ENCODE measurements around the gene HMGB1. TPM values are rescaled to one million over a fixed set of nuclear protein-coding genes. Genes with fewer than 3 reads are reported as not detected.
"Not testable (repeated sequence)": the region's sequence is repeated elsewhere in the genome, so short reads cannot be mapped to it uniquely, and the experiment has no call there.

The HMGB1 gene
- total and polyA plus RNA-seq, 2 experiments from 2014 or later: 727 to 2,970 TPM

DNA sequence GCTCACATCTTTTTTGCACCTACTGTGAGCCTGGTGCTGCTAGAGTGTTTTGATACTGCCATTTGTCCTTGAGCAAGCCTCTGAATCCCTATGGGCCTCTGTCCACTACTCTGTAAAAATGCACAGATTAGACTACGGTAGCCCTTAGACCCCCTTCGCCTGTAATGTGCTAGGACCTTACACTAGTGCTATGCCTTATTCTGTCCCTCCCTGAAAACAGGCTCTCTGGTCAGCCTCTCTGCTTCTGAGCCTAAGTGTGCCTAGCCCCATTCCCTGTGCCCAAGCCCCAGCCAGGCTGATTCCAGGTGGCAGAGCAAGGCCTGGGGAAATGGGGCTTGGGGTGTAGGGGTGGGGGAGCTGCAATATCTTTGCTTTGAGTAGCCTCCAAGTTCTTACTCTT, 10.7 kb downstream of the HMGB1 start (continued):
- TF ChIP-seq, protein P1, sequence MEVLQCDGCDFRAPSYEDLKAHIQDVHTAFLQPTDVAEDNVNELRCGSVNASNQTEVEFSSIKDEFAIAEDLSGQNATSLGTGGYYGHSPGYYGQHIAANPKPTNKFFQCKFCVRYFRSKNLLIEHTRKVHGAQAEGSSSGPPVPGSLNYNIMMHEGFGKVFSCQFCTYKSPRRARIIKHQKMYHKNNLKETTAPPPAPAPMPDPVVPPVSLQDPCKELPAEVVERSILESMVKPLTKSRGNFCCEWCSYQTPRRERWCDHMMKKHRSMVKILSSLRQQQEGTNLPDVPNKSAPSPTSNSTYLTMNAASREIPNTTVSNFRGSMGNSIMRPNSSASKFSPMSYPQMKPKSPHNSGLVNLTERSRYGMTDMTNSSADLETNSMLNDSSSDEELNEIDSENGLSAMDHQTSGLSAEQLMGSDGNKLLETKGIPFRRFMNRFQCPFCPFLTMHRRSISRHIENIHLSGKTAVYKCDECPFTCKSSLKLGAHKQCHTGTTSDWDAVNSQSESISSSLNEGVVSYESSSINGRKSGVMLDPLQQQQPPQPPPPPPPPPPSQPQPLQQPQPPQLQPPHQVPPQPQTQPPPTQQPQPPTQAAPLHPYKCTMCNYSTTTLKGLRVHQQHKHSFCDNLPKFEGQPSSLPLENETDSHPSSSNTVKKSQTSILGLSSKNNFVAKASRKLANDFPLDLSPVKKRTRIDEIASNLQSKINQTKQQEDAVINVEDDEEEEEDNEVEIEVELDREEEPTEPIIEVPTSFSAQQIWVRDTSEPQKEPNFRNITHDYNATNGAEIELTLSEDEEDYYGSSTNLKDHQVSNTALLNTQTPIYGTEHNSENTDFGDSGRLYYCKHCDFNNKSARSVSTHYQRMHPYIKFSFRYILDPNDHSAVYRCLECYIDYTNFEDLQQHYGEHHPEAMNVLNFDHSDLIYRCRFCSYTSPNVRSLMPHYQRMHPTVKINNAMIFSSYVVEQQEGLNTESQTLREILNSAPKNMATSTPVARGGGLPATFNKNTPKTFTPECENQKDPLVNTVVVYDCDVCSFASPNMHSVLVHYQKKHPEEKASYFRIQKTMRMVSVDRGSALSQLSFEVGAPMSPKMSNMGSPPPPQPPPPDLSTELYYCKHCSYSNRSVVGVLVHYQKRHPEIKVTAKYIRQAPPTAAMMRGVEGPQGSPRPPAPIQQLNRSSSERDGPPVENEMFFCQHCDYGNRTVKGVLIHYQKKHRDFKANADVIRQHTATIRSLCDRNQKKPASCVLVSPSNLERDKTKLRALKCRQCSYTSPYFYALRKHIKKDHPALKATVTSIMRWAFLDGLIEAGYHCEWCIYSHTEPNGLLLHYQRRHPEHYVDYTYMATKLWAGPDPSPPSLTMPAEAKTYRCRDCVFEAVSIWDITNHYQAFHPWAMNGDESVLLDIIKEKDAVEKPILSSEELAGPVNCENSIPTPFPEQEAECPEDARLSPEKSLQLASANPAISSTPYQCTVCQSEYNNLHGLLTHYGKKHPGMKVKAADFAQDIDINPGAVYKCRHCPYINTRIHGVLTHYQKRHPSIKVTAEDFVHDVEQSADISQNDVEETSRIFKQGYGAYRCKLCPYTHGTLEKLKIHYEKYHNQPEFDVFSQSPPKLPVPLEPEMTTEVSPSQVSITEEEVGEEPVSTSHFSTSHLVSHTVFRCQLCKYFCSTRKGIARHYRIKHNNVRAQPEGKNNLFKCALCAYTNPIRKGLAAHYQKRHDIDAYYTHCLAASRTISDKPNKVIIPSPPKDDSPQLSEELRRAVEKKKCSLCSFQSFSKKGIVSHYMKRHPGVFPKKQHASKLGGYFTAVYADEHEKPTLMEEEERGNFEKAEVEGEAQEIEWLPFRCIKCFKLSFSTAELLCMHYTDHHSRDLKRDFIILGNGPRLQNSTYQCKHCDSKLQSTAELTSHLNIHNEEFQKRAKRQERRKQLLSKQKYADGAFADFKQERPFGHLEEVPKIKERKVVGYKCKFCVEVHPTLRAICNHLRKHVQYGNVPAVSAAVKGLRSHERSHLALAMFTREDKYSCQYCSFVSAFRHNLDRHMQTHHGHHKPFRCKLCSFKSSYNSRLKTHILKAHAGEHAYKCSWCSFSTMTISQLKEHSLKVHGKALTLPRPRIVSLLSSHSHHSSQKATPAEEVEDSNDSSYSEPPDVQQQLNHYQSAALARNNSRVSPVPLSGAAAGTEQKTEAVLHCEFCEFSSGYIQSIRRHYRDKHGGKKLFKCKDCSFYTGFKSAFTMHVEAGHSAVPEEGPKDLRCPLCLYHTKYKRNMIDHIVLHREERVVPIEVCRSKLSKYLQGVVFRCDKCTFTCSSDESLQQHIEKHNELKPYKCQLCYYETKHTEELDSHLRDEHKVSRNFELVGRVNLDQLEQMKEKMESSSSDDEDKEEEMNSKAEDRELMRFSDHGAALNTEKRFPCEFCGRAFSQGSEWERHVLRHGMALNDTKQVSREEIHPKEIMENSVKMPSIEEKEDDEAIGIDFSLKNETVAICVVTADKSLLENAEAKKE (CRISPR knock-in tag; IDR thresholded peaks at IDR 0.05): no peak
- TF ChIP-seq EZH2phosphoT487 (IDR thresholded peaks at IDR 0.05; ENCODE audit: unreplicated experiment) (no peak), NANOG (IDR thresholded peaks at IDR 0.05; ENCODE audit: borderline replicate concordance) (no peak), CREB1 (CRISPR knock-in tag; IDR thresholded peaks at IDR 0.05; ENCODE audit: low read depth) (no peak)
- TF ChIP-seq, protein P2, sequence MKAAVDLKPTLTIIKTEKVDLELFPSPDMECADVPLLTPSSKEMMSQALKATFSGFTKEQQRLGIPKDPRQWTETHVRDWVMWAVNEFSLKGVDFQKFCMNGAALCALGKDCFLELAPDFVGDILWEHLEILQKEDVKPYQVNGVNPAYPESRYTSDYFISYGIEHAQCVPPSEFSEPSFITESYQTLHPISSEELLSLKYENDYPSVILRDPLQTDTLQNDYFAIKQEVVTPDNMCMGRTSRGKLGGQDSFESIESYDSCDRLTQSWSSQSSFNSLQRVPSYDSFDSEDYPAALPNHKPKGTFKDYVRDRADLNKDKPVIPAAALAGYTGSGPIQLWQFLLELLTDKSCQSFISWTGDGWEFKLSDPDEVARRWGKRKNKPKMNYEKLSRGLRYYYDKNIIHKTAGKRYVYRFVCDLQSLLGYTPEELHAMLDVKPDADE (IDR thresholded peaks at IDR 0.05): no peak

DNA sequence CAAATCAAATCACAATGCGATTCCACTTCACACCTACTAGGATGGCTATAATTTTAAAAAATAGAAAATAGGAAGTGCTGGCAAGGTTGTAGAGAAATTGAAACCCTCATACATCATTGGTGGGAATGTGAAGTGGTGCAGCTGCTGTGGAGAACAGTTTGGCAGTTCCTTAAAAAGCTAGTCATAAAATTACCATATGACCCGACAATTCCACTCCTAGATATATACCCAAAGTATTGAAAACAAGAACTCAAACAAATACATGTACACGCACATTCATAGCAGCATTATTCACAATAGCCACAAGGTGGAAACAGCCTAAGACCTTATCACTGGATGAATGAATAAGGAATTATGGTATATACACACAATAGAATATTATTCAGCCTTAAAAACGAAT, 12.0 kb downstream of the HMGB1 start:
- no peaks in the 10 kb centered on the region for H3K9me2 ChIP-seq (ENCODE audit: insufficient read depth)
- no peak for TF ChIP-seq STAT1 (IDR thresholded peaks at IDR 0.05; ENCODE audit: unreplicated experiment)
- TF ChIP-seq, protein P3, sequence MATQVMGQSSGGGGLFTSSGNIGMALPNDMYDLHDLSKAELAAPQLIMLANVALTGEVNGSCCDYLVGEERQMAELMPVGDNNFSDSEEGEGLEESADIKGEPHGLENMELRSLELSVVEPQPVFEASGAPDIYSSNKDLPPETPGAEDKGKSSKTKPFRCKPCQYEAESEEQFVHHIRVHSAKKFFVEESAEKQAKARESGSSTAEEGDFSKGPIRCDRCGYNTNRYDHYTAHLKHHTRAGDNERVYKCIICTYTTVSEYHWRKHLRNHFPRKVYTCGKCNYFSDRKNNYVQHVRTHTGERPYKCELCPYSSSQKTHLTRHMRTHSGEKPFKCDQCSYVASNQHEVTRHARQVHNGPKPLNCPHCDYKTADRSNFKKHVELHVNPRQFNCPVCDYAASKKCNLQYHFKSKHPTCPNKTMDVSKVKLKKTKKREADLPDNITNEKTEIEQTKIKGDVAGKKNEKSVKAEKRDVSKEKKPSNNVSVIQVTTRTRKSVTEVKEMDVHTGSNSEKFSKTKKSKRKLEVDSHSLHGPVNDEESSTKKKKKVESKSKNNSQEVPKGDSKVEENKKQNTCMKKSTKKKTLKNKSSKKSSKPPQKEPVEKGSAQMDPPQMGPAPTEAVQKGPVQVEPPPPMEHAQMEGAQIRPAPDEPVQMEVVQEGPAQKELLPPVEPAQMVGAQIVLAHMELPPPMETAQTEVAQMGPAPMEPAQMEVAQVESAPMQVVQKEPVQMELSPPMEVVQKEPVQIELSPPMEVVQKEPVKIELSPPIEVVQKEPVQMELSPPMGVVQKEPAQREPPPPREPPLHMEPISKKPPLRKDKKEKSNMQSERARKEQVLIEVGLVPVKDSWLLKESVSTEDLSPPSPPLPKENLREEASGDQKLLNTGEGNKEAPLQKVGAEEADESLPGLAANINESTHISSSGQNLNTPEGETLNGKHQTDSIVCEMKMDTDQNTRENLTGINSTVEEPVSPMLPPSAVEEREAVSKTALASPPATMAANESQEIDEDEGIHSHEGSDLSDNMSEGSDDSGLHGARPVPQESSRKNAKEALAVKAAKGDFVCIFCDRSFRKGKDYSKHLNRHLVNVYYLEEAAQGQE (IDR thresholded peaks at IDR 0.05; ENCODE audit: unreplicated experiment): no peak
- TF ChIP-seq, protein P4, sequence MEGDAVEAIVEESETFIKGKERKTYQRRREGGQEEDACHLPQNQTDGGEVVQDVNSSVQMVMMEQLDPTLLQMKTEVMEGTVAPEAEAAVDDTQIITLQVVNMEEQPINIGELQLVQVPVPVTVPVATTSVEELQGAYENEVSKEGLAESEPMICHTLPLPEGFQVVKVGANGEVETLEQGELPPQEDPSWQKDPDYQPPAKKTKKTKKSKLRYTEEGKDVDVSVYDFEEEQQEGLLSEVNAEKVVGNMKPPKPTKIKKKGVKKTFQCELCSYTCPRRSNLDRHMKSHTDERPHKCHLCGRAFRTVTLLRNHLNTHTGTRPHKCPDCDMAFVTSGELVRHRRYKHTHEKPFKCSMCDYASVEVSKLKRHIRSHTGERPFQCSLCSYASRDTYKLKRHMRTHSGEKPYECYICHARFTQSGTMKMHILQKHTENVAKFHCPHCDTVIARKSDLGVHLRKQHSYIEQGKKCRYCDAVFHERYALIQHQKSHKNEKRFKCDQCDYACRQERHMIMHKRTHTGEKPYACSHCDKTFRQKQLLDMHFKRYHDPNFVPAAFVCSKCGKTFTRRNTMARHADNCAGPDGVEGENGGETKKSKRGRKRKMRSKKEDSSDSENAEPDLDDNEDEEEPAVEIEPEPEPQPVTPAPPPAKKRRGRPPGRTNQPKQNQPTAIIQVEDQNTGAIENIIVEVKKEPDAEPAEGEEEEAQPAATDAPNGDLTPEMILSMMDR (conservative IDR thresholded peaks at IDR 0.05; ENCODE audit: low read depth in 2 of 2): peak in 1 of 2 experiments; percentile 1; a peak in 1 of 4 replicates
- no peak for ATAC-seq

DNA sequence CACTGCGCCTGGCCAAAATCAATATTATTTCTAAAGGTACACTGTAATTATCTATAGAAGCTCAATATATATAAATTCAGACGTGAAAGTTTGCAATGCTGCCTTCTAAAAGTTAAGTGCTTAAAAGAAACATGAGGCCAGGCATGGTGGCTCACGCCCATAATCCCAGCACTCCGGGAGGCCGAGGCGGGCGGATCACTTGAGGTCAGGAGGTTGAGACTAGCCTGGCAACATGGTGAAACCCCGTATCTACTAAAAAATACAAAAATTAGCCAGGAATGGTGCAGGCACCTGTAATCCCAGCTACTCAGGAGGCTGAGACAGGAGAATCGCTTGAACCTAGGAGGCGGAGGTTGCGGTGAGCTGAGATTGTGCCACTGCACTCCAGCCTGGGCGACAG, 14.3 kb downstream of the HMGB1 start:
- not testable (repeated sequence) for H4K20me1 ChIP-seq (replicated peaks; ENCODE audit: insufficient read depth); H3K27ac ChIP-seq (ENCODE audit: low read depth); H3K9me2 ChIP-seq (ENCODE audit: insufficient read depth); H3K4me1 ChIP-seq (ENCODE audit: insufficient read depth); H3K9me3 Mint-ChIP-seq; ATAC-seq; H2AFZ ChIP-seq; H3F3A ChIP-seq (replicated peaks; ENCODE audit: low read depth); H3K36me3 ChIP-seq (ENCODE audit: insufficient read depth); H3K4me3 Mint-ChIP-seq; H3K4me1 Mint-ChIP-seq; H3K27me3 Mint-ChIP-seq (ENCODE audit: insufficient read depth, low read depth, poor library complexity); H3K79me2 ChIP-seq (replicated peaks; ENCODE audit: insufficient read depth); H3K36me3 Mint-ChIP-seq (ENCODE audit: low read depth); H3K27me3 ChIP-seq (ENCODE audit: insufficient read depth); DNase-seq (ENCODE audit: low spot score); H3K4me3 ChIP-seq; H3K27ac Mint-ChIP-seq; H3K4me2 ChIP-seq

More for the DNA sequence above, 12.0 kb downstream of the HMGB1 start:
- no peak overlapping the region for H3K27ac Mint-ChIP-seq
- H3K4me1 ChIP-seq (ENCODE audit: insufficient read depth): no peaks in the 10 kb centered on the region
- H3K4me3 ChIP-seq: no peak overlapping the region
- H4K20me1 ChIP-seq (replicated peaks; ENCODE audit: insufficient read depth): no peaks in the 10 kb centered on the region
- no peak overlapping the region for H3K4me2 ChIP-seq
- no peak overlapping the region for H3K4me3 Mint-ChIP-seq
- H3K9me3 Mint-ChIP-seq: no peaks in the 10 kb centered on the region
- H3K4me1 Mint-ChIP-seq: no peaks in the 10 kb centered on the region
- H3K36me3 Mint-ChIP-seq (ENCODE audit: low read depth): peaks cover 5% of the 10 kb centered on the region; the same call in 2 of the 3 replicates
- H3K27me3 Mint-ChIP-seq (ENCODE audit: insufficient read depth, low read depth, poor library complexity): no peaks in the 10 kb centered on the region
- DNase-seq (ENCODE audit: low spot score): no peak
- no peak overlapping the region for H2AFZ ChIP-seq
- 0 out of 2 replicates have a peak, but pooled peaks cover 5% of the 10 kb centered on the region for H3F3A ChIP-seq (replicated peaks; ENCODE audit: low read depth)
- no peaks in the 10 kb centered on the region for H3K79me2 ChIP-seq (replicated peaks; ENCODE audit: insufficient read depth)
- no peaks in the 10 kb centered on the region for H3K36me3 ChIP-seq (ENCODE audit: insufficient read depth)
- H3K27me3 ChIP-seq (ENCODE audit: insufficient read depth): no peaks in the 10 kb centered on the region
- H3K27ac ChIP-seq (ENCODE audit: low read depth): no peak overlapping the region
